ENCODE data around the gene ATG9B.

ATG9B gene

GRCh38 chr7:151005566-151005965, 18.7 kb downstream of the ATG9B start:
- Histone ChIP-seq H3K4me1 (ENCODE audit: control insufficient read depth, insufficient read depth, low read length) (no peaks in the 10 kb centered on the region), H3K4me3 (ENCODE audit: low read depth, low read length) (no peak overlapping the region), H3K9me3 (ENCODE audit: control insufficient read depth, insufficient read depth, low read depth, low read length) (no peaks in the 10 kb centered on the region), H3K27ac (ENCODE audit: extremely low read depth, low read depth, low read length) (no peak overlapping the region), H3K36me3 (ENCODE audit: control insufficient read depth in 2 of 2, insufficient read depth in 1 of 2, low read length in 2 of 2) (no peaks in the 10 kb centered on the region)
- ChIA-PET POLR2A (no interaction called here), CTCF (interaction anchor here (0.6 to 3.6 kb wide), 5 partner anchors 13 to 170 kb away, joined by 3 to 29 read pairs (median 3); no protein-coding TSS in a partner anchor)
- TF ChIP-seq OVOL3 (tag by site-specific recombination; IDR thresholded peaks at IDR 0.05) (no peak), SCRT2 (tag by site-specific recombination; IDR thresholded peaks at IDR 0.05) (0 out of 2 replicates have a peak, but pooled peaks have one; percentile 35), TCF7L2 (IDR thresholded peaks at IDR 0.05; ENCODE audit: borderline replicate concordance, low read depth, low read length) (no peak), MZF1 (tag by site-specific recombination; IDR thresholded peaks at IDR 0.05; ENCODE audit: borderline replicate concordance) (peak; percentile 38; the same call in 1 of the 2 replicates), ZNF146 (tag by site-specific recombination; IDR thresholded peaks at IDR 0.05) (peak; percentile 30; the same call in 1 of the 2 replicates), ZBTB26 (tag by site-specific recombination; optimal IDR thresholded peaks at IDR 0.05) (no peak)

- no peak for TF ChIP-seq ZNF138 (tag by site-specific recombination; IDR thresholded peaks at IDR 0.05; ENCODE audit: borderline replicate concordance)
- no peak for TF ChIP-seq ZNF768 (tag by site-specific recombination; IDR thresholded peaks at IDR 0.05)
- TF ChIP-seq ZNF639 (tag by site-specific recombination; IDR thresholded peaks at IDR 0.05) = no peak
- TF ChIP-seq ZNF707 (tag by site-specific recombination; IDR thresholded peaks at IDR 0.05) = no peak
- no peak for TF ChIP-seq ZNF561 (tag by site-specific recombination; IDR thresholded peaks at IDR 0.05; ENCODE audit: borderline replicate concordance)
- TF ChIP-seq ZNF837 (tag by site-specific recombination; IDR thresholded peaks at IDR 0.05) = no peak
- Histone ChIP-seq H3K9me3 (ENCODE audit: control insufficient read depth, insufficient read depth, low read depth, low read length) (no peaks in the 10 kb centered on the region), H3K36me3 (ENCODE audit: control insufficient read depth in 2 of 2, insufficient read depth in 1 of 2, low read length in 2 of 2) (no peaks in the 10 kb centered on the region), H3K27ac (ENCODE audit: extremely low read depth, low read depth, low read length) (no peak overlapping the region), H3K4me3 (ENCODE audit: low read depth, low read length) (no peak overlapping the region), H3K4me1 (ENCODE audit: control insufficient read depth, insufficient read depth, low read length) (no peaks in the 10 kb centered on the region)
- POLR2A ChIA-PET = no interaction called here
- CTCF ChIA-PET = interaction anchor here (0.6 to 3.6 kb wide), 6 partner anchors 15 to 320 kb away, joined by 3 to 29 read pairs (median 4); no protein-coding TSS in a partner anchor
These were observed 20.7 kb downstream of the ATG9B start for GRCh38 chr7:151003572-151003971.

GRCh38 chr7:151001546-151001945, 22.7 kb downstream of the ATG9B start:
- CTCF ChIA-PET = interaction anchor here (1.5 kb wide), 1 partner anchor 11 kb away, joined by 3 read pairs; the partner anchor contains the start of gene NOS3
- H3K4me3 ChIP-seq (ENCODE audit: low read depth, low read length) = no peak overlapping the region
- no peak overlapping the region for H3K27ac ChIP-seq (ENCODE audit: extremely low read depth, low read depth, low read length)
- H3K9me3 ChIP-seq (ENCODE audit: control insufficient read depth, insufficient read depth, low read depth, low read length) = no peaks in the 10 kb centered on the region
- no peaks in the 10 kb centered on the region for H3K36me3 ChIP-seq (ENCODE audit: control insufficient read depth in 2 of 2, insufficient read depth in 1 of 2, low read length in 2 of 2)
- no peaks in the 10 kb centered on the region for H3K4me1 ChIP-seq (ENCODE audit: control insufficient read depth, insufficient read depth, low read length)
- TF ChIP-seq AEBP2 (tag by site-specific recombination; IDR thresholded peaks at IDR 0.05; ENCODE audit: borderline replicate concordance) = no peak
- no peak for TF ChIP-seq ZSCAN23 (tag by site-specific recombination; IDR thresholded peaks at IDR 0.05)
- TF ChIP-seq SP3 (tag by site-specific recombination; IDR thresholded peaks at IDR 0.05) = no peak
- no peak for TF ChIP-seq FEZF1 (tag by site-specific recombination; IDR thresholded peaks at IDR 0.05)
- no peak for TF ChIP-seq ZFP41 (tag by site-specific recombination; IDR thresholded peaks at IDR 0.05; ENCODE audit: borderline replicate concordance)
- TF ChIP-seq CTCF (tag by site-specific recombination; IDR thresholded peaks at IDR 0.05) = no peak
- TF ChIP-seq ZNF266 (tag by site-specific recombination; IDR thresholded peaks at IDR 0.05; ENCODE audit: low read depth) = no peak
- TF ChIP-seq ZNF426 (tag by site-specific recombination; IDR thresholded peaks at IDR 0.05) = no peak
- TF ChIP-seq ZNF624 (tag by site-specific recombination; IDR thresholded peaks at IDR 0.05) = no peak
- POLR2A ChIA-PET = interaction anchor here (1.2 kb wide), 1 partner anchor 9 kb away, joined by 3 read pairs; no protein-coding TSS in a partner anchor

Data from HEK293 (cell line).